ENCODE data around the gene RREB1.

Gene RREB1

DNA sequence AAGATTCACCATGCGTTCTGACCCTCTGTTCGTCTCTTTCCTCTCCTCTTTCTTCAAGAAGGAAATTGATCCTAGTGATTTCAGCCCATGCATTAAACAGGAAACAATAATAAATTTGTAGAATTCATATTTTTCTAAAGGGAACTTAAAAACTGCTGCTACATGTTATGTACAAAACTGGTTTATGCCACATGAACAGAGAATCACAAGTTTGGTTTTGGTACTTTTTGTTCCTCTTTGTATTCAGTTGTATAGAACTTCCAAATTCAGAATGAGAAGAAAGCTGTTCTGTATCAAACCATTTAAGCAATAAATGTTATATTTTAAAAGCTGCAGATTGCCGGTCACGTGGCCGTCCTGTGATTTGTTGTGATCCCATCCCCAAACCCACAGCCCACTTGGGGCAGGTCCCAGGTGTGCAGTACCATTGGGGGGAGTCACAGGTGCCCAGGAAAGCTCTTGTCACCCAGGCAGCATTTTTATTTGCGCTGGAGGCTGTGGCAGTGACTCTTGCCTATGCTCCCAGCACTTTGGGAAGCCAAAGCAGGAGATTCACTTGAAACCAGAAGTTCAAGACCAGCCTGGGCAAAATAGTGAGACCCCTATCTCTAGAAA lies 144.0 kb downstream of the RREB1 start:
- Histone ChIP-seq H3K36me3 (peaks cover 41% of the 10 kb centered on the region), H3K27ac (peak overlapping the region; percentile 31), H3K4me1 (ENCODE audit: control insufficient read depth in 1 of 2, insufficient read depth in 1 of 2, low read depth in 1 of 2, low read length in 1 of 2) (peaks cover 17 to 23% of the 10 kb centered on the region in 2 experiments), H3K4me3 (ENCODE audit: low read depth in 1 of 2, low read length in 1 of 2) (no peak overlapping the region), H3K27me3 (no peaks in the 10 kb centered on the region), H3K9me3 (no peaks in the 10 kb centered on the region)
- TF ChIP-seq, protein P1, sequence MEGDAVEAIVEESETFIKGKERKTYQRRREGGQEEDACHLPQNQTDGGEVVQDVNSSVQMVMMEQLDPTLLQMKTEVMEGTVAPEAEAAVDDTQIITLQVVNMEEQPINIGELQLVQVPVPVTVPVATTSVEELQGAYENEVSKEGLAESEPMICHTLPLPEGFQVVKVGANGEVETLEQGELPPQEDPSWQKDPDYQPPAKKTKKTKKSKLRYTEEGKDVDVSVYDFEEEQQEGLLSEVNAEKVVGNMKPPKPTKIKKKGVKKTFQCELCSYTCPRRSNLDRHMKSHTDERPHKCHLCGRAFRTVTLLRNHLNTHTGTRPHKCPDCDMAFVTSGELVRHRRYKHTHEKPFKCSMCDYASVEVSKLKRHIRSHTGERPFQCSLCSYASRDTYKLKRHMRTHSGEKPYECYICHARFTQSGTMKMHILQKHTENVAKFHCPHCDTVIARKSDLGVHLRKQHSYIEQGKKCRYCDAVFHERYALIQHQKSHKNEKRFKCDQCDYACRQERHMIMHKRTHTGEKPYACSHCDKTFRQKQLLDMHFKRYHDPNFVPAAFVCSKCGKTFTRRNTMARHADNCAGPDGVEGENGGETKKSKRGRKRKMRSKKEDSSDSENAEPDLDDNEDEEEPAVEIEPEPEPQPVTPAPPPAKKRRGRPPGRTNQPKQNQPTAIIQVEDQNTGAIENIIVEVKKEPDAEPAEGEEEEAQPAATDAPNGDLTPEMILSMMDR (IDR thresholded peaks at IDR 0.05) = no peak

DNA sequence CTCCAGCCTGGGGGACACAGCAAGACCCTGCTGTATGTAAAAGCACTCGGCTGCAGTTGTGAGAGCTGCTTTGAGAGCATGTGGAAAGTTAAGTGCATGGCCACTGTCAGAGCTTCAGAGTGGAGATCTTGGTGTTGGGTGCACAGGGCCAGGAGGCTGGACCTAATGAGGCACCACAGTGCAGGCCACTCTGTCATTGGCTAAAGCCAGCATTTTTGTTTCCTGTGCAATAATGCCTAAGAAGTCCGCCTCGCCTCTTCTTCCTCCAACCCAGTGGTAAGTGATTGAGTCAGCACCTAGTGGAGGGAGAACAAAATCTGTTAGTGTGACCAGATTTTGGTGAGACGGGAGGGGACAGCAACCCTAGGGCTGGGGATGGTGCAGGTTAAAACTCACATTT lies 144.6 kb downstream of the RREB1 start:
- Histone ChIP-seq H3K4me3 (ENCODE audit: low read depth in 1 of 2, low read length in 1 of 2) (no peak overlapping the region), H3K27me3 (no peaks in the 10 kb centered on the region), H3K36me3 (peaks cover 34% of the 10 kb centered on the region), H3K9me3 (no peaks in the 10 kb centered on the region), H3K27ac (no peak overlapping the region), H3K4me1 (ENCODE audit: control insufficient read depth in 1 of 2, insufficient read depth in 1 of 2, low read depth in 1 of 2, low read length in 1 of 2) (peaks cover 17 to 23% of the 10 kb centered on the region in 2 experiments)
- TF ChIP-seq, protein P1 (IDR thresholded peaks at IDR 0.05) = no peak

- TF ChIP-seq, protein P1 (IDR thresholded peaks at IDR 0.05) = no peak
- Histone ChIP-seq H3K4me1 (ENCODE audit: control insufficient read depth in 1 of 2, insufficient read depth in 1 of 2, low read depth in 1 of 2, low read length in 1 of 2) (peaks cover 18 to 25% of the 10 kb centered on the region in 2 experiments), H3K9me3 (no peaks in the 10 kb centered on the region), H3K4me3 (ENCODE audit: low read depth in 1 of 2, low read length in 1 of 2) (peak overlapping the region; percentile 4 to 15), H3K27me3 (no peaks in the 10 kb centered on the region), H3K36me3 (peaks cover 6% of the 10 kb centered on the region), H3K27ac (peak overlapping the region; percentile 82)
Observed at GRCh38 chr6:7254980-7255835, 147.4 kb downstream of the RREB1 start.

GRCh38 chr6:7255918-7256317 lies 148.2 kb downstream of the RREB1 start:
- Histone ChIP-seq H3K27ac (peak overlapping the region; percentile 82), H3K4me3 (ENCODE audit: low read depth in 1 of 2, low read length in 1 of 2) (no peak overlapping the region), H3K27me3 (no peaks in the 10 kb centered on the region), H3K9me3 (no peaks in the 10 kb centered on the region), H3K36me3 (peaks cover 5% of the 10 kb centered on the region), H3K4me1 (ENCODE audit: control insufficient read depth in 1 of 2, insufficient read depth in 1 of 2, low read depth in 1 of 2, low read length in 1 of 2) (peaks cover 25 to 32% of the 10 kb centered on the region in 2 experiments)
- TF ChIP-seq, protein P1 (IDR thresholded peaks at IDR 0.05) = no peak

DNA sequence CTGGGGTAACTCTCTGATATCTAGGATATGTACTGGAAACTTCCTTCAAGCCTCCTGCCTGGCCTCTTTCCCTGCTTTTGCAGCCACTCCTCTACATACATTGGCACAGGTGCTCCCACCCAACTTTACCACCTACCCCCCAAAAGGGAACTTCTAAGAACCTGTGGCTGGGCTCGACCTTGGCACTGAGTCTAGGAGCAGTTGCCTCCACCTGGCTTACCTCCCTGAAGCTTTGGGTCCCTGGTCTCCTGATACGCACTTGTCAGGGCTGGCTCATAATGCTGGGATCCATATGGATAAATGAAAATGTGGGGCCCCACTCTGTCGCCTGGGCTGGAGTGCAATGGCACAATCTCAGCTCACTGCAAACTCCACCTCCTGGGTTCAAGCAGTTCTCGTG lies 149.0 kb downstream of the RREB1 start:
- Histone ChIP-seq H3K27me3 (no peaks in the 10 kb centered on the region), H3K36me3 (peaks cover 4% of the 10 kb centered on the region), H3K27ac (no peak overlapping the region), H3K4me3 (ENCODE audit: low read depth in 1 of 2, low read length in 1 of 2) (no peak overlapping the region), H3K9me3 (no peaks in the 10 kb centered on the region), H3K4me1 (ENCODE audit: control insufficient read depth in 1 of 2, insufficient read depth in 1 of 2, low read depth in 1 of 2, low read length in 1 of 2) (peaks cover 31 to 41% of the 10 kb centered on the region in 2 experiments)
- TF ChIP-seq, protein P1 (IDR thresholded peaks at IDR 0.05) = no peak
